Stimulated activated CD8-positive, alpha-beta memory T cell treated with anti-CD3 and anti-CD28 coated beads, Interleukin-7, amount 100 ng/mL, for 1 hour (primary cell): ENCODE measurements around the gene GPR84.
"Not testable (repeated sequence)": the region's sequence is repeated elsewhere in the genome, so short reads cannot be mapped to it uniquely, and the experiment has no call there.

Experiments used
- DNase-seq, 2 donors: peaks; one replicate each; pipeline ENCODE4 v3.0.0-alpha.2; 2020; ENCODE audit warnings: low read depth in 2 of 2

The GPR84 gene

DNA sequence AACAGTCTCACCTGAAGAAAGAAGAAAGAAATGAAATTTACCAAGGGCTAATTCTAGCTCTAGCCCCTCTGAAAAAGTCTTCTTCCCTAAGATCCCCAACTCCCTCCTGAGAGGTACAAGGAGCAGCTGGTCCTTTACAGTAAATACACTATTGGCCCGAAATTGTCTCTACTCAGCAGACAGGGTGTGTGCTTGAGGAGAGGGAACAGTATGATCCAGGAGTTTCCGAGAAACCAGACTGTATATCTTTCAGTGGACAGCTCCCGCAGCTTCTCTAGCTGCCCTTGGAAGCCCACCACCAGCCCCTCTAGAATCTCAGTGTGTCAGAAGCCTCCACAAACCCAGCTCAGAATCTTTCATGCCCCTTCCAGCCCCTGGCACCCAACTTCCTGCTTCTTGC lies 8.1 kb downstream of the GPR84 start:
- no peak for DNase-seq

DNA sequence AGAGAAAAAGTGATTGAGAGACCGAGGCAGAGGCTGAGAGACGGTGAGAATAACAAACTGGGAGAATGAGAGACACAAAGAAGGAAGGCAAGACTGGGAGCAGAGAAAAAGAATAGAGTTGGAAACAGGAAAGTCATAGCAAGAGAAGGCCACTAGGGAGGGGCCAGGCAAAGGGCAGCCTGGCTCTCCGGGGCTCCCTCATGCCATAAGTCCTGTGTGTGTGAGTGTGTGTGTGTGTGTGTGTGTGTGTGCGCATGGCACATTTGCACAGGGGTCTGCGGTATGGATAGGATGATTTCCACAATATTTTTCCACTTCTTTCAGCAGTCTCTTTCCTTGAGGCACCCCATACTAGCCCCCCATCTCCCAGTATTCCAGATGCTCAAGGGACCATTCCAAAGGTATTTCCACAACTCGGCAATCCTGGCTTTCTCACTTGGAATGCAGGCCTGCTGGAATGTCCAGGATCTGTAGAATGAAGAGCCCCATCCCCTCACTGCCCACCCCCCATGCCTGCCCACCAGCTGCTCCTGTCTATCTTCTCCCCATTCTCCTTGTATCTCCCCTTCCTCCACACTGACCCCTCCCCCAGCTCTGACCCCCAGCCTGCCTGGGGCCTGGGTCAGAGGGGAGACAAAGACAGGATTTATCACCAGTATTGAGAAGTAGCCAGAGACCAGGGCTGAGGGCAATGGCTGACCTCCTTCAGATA lies 9.0 kb downstream of the GPR84 start:
- no peak for DNase-seq

DNA sequence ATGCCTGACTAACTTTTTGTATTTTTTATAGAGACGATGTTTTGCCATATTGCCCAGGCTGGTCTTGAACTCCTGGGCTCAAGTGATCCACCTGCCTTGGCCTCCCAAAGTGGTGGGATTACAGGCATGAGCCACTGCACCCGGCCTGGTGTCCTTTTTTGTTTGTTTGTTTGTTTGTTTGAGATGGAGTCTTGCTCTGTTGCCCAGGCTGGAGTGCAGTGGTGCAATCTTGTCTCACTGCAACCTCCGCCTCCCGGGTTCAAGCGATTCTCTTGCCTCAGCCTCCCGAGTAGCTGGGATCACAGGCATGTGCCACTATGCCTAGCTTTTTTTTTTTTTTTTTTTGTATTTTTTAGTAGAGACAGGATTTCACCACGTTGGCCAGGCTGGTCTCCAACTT lies 10.0 kb downstream of the GPR84 start:
- not testable (repeated sequence) for DNase-seq

DNA sequence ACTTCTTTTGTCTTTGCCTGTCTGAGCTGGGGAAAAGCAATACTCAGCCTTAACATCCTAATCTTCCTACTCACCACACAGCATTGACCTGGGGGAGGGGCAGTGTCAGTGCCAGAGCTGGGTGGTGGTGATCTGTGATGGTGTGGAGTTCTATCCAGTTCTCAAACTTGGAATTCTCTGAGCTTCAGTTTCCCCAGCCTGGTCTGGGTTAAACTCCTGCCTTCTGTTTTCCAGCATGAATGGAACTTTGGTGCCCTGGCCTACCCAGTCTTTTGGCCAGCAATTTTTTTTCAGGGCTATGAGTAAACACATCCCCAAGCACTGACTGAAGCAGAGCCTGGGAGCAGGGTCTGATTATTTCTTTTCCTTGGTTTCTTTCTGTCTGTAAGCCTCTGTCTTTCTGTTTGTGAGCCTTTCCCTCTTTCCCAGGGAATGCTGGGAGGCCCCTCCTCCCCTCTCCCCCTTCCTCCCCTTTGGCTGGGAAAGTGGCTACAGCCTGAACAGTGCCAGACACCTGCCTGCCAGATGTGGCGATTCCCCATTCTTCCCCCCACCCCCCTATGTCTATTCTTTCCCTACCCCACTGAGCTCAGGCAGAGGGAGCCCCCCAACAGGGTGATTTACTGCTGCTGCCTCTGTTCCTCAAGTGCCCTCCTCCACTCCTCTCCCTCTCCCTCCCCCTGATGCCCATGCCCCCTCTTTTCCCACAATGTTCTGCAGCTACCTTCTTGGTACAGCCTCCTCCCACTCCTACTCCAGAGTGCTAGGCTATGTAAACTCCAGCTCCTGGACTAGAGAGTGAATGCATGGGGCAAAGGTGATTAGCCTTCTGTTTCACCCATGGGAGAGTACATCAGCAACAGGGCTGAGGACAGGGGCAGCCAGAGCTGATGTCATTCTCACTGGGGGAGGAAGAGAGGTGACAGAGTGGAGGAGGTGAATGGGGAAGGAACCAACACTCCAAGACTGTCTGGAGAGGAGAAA lies 11.1 kb downstream of the GPR84 start:
- DNase-seq = no peak

DNA sequence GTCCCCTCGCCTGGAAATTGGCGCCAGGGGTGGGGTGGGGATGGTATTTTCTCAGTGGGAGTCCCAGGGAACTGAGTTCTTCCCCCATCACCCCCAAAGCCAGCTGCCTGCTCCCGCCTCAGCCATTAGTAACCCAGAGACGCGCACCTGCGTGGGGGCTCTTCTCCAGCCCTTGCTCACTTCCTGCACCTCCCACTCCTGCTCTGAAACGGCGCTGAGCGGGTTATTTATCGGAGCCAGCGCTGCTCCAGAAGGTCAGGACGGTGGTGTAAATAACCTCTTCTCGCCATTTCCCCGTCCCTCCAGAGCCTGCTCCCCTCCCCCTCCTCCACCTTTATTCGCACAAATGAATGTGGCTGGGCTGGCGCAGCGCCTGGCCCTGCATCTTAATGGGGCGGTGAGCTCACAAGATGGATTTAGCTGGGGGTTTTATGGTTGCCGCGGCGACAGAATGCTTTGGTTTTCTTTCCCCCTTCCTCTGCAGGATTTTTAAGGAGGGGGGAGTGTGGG lies 12.2 kb downstream of the GPR84 start:
- DNase-seq = no peak

DNA sequence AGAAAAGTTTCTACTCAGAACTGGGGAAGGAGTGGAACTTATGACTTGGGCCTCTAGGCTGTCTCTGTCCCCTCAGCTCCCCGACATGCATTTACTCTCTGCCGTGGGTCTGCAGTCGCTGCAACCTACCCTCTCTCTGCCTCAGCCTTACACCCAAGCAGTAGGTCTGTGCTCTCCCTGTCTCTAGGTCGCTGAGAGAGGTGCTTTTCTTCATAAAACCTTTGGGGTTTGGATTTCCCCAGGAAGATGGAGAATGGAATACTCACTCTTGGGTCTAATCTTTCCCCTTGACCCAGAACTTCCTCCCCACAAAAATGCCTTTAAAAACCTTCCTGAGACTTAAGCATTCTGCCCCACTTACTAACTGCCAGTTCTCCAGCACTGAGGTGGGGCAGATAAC lies 12.9 kb downstream of the GPR84 start:
- DNase-seq = no peak

DNA sequence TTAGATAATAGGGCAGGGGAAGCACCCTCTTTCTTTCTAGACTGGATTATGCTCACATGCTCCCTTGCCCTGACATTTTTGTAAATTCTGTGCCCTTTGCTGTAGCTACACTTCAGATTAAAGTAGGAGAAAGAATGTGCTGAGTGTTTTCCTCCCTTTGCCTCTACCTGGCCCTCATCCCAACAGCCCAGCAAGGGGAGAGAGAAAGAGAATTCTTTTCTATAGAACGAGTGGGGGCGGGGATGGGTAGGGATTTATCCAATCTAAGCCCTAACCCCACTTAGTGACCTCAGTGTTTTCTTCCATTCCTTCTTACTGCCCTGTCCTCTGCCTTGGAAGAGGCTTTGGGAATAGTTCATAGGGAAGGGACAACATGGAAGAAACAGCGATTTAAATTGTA lies 13.5 kb downstream of the GPR84 start:
- no peak for DNase-seq

- no peak for DNase-seq
These were observed 14.6 kb downstream of the GPR84 start for GRCh38 chr12:54349679-54350078.

DNA sequence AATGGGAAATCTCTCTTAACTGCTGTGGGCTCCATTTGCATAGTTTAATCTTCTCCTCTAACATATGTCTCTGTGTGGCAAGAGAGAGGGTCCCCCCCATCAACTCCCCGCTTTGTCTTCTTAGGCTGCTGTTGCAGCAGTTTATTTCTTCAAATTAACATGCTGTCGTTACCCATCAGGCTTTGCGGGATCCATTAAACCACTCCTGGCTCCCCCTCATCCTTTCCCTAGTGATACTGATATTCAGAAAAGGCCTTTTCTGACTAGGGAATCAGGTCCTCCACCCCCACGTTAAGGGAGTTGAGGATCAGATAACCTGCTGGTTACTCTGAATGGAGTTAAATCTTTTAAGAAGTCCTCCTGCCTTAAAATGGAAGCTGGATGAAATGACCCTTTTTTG lies 15.2 kb downstream of the GPR84 start:
- no peak for DNase-seq

GRCh38 chr12:54341378-54342300 lies 22.6 kb downstream of the GPR84 start:
- no peak for DNase-seq

- DNase-seq = no peak
These were observed 23.4 kb downstream of the GPR84 start for GRCh38 chr12:54340846-54341245.

DNA sequence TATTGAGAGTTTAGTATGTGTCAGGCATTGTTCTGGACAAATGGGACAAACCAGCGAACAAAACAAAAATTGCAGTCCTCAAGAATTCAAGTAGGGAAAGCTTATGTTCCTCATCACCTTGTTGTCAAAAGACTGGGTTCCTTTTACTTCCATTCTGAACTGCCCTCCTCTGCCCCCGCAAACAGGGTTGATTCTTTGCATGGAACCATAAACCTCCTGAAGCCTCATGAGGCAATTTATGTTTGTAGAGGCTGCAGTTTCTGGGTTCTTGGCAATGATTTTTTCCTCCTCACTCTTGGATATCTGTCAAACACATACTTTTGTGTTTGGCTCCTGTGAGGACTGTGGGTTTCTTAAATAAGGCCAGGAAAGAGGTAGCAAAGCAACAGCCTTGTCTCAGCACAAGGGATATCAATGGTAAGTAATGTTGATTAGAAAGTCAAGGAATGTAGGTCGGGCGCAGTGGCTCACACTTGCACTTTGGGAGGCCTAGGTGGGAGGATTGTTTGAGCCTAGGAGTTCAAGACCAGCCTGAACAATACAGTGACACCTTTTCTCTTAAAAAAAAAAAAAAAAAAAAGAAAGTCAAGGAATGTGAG lies 25.5 kb downstream of the GPR84 start:
- no peak for DNase-seq

- no peak for DNase-seq
These were observed 26.2 kb downstream of the GPR84 start for GRCh38 chr12:54337854-54338650.

DNA sequence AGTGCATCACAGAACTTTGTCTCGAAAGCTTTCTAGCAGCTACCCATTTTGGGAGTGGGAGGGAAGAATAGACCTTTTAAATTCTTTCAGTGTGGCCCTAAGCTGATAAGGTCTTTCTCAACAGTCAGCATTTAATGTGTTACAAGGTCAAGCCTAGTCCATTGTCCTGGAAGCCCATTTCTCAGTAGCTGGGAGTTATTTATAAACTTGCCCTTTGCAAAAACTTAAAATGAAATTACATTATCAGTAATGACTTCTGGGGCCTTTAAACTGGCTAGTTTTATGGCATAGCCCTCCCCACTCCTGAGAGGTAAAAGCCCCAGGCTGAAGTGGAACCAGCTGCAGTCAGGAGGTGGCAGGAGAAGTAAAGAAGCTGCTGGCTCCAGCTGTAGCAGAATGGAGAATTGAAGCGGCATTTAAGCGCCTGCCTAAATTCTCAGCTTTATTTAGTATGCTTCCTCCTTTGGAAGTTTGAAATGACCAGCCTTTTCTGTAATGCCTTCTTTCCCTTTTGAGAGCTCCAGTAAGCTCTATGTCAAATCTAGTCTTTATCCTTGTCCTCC lies 26.9 kb downstream of the GPR84 start:
- no peak for DNase-seq

DNA sequence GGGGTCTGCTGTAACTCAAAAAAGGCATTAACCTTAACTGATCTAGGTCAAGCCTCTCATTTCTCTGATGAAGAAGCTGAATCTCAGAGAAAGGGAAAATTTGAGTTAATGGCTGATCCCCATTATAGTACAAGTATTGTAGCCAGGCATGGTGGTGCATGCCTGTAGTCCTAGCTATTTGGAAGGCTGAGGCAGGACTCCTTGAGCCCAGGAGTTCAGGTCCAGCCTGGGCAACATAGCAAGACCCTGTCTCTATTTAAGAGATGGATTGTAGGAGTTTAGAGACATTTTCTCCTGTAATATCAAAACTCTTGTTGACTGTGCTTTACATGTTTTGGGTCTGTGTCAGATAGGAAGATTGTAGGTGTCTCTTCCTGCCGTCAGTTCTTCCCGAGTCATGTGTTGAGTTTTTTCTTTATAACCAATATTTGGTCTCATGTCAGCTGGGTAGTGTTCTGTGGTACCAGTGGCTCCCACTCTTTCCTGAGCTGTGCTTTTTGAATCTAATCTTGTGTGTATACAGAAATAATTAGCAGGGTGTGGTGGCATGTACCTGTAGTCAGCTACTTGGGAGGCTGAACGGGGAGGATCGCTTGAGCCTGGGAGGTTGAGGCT lies 30.8 kb downstream of the GPR84 start:
- DNase-seq = no peak

DNA sequence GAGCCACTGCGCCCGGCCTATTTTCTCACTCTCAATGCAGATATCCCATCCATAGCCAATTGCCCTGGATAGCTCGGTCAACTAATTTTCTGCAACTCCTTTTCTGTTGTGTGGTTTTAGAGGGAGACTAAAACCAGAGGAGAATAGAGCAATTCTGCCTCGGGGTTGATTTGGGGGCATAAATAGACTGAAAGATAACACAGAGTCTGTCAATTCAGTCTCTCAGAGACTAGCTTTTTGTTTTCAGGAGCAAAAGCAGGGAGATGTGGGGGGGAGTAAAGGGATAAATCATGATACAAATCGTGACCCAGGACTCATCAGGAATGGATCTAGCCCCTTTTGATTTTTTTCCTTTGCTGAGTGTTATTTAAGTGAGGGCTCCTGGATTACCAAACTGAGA lies 32.8 kb downstream of the GPR84 start:
- no peak for DNase-seq

DNA sequence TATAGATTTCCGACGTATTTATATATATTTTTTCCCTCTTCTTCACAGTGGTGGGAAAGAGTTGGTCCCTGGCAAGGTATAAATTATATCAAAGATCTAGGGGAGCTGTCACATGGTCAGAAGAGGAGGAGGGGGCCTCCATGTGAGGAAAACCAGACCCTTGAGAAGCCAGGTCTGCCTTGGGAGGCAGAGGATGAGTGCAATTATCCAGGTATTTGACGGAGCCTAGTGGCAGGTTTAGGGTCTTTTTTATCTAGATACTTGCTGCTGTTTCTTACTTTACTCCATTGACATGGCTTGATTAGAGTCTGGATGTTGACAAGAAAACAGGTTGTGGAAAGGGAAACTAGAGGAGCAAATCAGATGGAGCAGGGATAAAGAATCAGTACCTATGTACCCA lies 33.8 kb downstream of the GPR84 start:
- no peak for DNase-seq

- no peak for DNase-seq
These were observed 34.5 kb downstream of the GPR84 start for GRCh38 chr12:54329759-54330158.

DNA sequence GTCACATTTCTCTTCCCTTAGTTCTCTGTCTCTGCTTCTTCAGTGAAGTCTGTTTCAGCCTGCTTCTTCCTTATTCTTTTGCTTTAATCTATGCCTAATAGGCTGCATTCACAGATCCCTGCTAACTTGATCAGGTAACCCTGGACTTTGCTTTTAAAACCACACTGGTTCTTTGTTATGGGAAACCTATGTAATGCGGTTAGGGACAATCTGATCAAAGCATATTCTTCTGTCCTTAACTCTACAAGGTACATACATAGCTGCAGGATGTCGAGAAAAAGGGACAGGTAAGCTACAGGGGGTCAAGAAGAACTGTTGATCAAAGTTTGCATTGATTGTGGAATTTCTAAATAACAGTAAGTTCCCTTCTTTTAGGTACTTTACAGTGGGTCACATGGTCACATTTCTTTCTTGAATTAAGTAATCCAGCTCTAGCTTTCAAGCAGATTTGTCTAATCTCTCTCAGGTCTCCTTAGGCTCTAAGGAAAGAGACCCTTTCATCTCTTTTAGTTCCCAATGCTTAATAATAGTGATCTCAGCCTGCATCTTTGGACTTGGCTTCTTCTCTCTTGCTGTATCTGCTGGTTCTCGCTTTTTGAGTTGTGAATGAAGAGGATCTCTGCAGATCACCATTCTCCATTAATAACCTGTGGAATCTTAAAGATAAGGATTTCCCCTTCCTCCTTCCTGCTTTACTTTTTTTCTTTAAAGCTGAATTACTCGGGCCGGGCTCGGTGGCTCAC lies 35.5 kb downstream of the GPR84 start:
- no peak for DNase-seq
